Measurements from ENCODE around the gene DEXI. TPM values are rescaled to one million over a fixed set of nuclear protein-coding genes. Genes with fewer than 3 reads are reported as not detected.

Gene DEXI
- total and polyA plus RNA-seq, 2 of the 4 experiments (the other 2 are of a cell fraction) = 43.7 to 63.6 TPM

GRCh38 chr16:10968498-10968897 lies 26.2 kb upstream of the DEXI start:
- ATAC-seq (ENCODE audit: low read depth) = no peak
- no TSS peak for BruUV-seq (replicated peaks)
- Histone ChIP-seq H3K4ac (ENCODE audit: low read depth, low read length) (no peak overlapping the region), H2AK9ac (replicated peaks; ENCODE audit: low read depth, low read length, poor library complexity) (peak overlapping the region; percentile 50), H2AK5ac (ENCODE audit: low read depth, low read length) (no peak overlapping the region), H3K18ac (ENCODE audit: low read depth, low read length) (no peak overlapping the region), H2BK5ac (ENCODE audit: low read depth, low read length, poor library complexity, severe bottlenecking) (no peak overlapping the region), H3K36me3 (ENCODE audit: control insufficient read depth, insufficient read depth, low read length) (peaks cover 10% of the 10 kb centered on the region), H3K4me3 (ENCODE audit: insufficient read depth, low read depth, low read length) (no peak overlapping the region), H3K56ac (ENCODE audit: extremely low read depth, insufficient read depth, low read length) (no peak overlapping the region), H2BK120ac (ENCODE audit: low read depth, low read length) (no peak overlapping the region), H2BK20ac (ENCODE audit: low read depth, low read length) (0 out of 2 replicates have a peak overlapping the region, but pooled peaks have one; percentile 30), H3K9me1 (ENCODE audit: insufficient read depth, low read length) (peaks cover 9% of the 10 kb centered on the region), H3K4me2 (ENCODE audit: low read depth, low read length) (no peak overlapping the region), H4K5ac (ENCODE audit: low read depth, low read length) (no peak overlapping the region), H3K27me3 (ENCODE audit: control insufficient read depth, insufficient read depth, low read length) (no peaks in the 10 kb centered on the region), H3K9ac (ENCODE audit: low read depth, low read length) (no peak overlapping the region), H3K79me1 (ENCODE audit: low read depth in 1 of 2, low read length in 2 of 2) (peaks cover 9 to 44% of the 10 kb centered on the region in 2 experiments), H2BK15ac (ENCODE audit: low read depth, low read length) (no peak overlapping the region), H4K20me1 (ENCODE audit: insufficient read depth, low read length) (peaks cover 5% of the 10 kb centered on the region; the same call in 1 of the 2 replicates), H3K23ac (ENCODE audit: low read depth, low read length) (no peak overlapping the region), H4K8ac (ENCODE audit: low read depth in 2 of 2, low read length in 2 of 2) (no peak overlapping the region), H4K91ac (ENCODE audit: insufficient read depth, low read depth, low read length) (no peak overlapping the region), H3K4me1 (ENCODE audit: control insufficient read depth, insufficient read depth, low read length) (peaks cover 21% of the 10 kb centered on the region), H3K27ac (ENCODE audit: insufficient read depth, low read length) (peak overlapping the region; percentile 6; the same call in 1 of the 2 replicates), H3K14ac (replicated peaks; ENCODE audit: low read depth, low read length) (no peak overlapping the region), H2AFZ (replicated peaks; ENCODE audit: low read length, poor library complexity) (no peak overlapping the region), H3K9me3 (ENCODE audit: control insufficient read depth, insufficient read depth, low read length) (no peaks in the 10 kb centered on the region)
- in situ Hi-C loops (cut with MboI; ENCODE audit: low sequenced_read_pairs) = loop anchor here (5.0 to 25.0 kb wide), 6 partner anchors 284 to 844 kb away; a partner anchor contains a TSS
- intact Hi-C loops (cut with micrococcal nuclease) = loop anchor here (10.0 kb wide), 2 partner anchors 676 to 746 kb away; no protein-coding TSS in a partner anchor
- CTCF ChIA-PET = interaction anchor here (2.2 kb wide), 1 partner anchor 287 kb away, joined by 12 read pairs; the partner anchor contains the start of gene SOCS1
- WGBS, 2 experiments (ENCODE audit: extremely low coverage in 2 of 2, insufficient read length in 1 of 2) = no CpG with 5 or more reads among the region's 3 CpGs
- dilution Hi-C loops (cut with HindIII; ENCODE audit: low sequenced_read_pairs, unreplicated experiment) = no loop called here
- no peak for DNase-seq
- POLR2A ChIA-PET (ENCODE audit: unreplicated experiment) = interaction anchor here (0.5 to 0.6 kb wide), 3 partner anchors 18 to 287 kb away, joined by 3 to 4 read pairs (median 3); no protein-coding TSS in a partner anchor
- no peak for TF ChIP-seq ELK1 (IDR thresholded peaks at IDR 0.05; ENCODE audit: borderline replicate concordance, low read depth, low read length)
- TF ChIP-seq USF2 (IDR thresholded peaks at IDR 0.05; ENCODE audit: low read depth, low read length) = 0 out of 2 replicates have a peak, but pooled peaks have one; percentile 9
